ENCODE results near the gene SGPL1.
"Not testable (repeated sequence)": the region's sequence is repeated elsewhere in the genome, so short reads cannot be mapped to it uniquely, and the experiment has no call there.

The SGPL1 gene

DNA sequence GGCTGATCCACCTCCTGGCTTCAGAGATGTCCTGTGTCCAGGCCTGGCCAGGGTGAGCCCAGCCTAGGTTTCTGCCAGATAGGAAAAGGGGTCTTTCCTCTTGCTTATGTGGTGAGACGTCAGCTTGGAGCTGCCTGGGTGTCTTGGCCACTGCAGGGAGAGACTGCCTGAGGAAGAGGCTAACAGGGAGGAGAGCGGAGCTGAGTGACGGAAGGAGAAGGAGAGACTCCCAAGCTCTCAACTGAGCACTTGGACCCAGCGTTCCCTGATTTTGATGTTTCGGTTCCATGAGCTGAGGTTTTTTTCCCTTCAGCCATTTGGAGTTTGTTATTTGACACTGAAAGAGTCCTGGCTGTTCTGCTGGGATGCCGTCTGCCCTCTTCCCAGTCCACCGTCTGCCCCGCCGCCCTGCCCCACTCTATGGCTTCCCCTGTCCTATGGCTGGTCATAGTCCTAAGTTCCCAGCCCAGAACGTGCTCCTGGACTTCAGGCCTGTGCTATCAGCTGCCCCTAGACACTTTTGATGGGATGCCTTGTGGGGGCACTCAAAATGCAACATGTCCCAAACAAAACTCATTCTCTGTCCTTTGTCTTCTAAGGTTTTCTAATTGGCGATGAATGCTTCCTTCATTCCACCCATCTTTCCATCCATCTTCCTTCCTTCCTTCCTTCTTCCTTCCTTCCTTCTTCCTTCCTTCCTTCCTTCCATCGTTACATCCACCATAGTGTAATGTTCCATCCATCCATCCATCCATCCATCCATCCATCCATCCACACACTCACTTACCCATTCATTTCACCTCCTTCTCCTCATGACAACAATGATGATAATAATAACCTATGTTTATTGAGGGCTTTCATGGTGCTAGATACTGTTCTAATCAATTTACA is 92.9 kb downstream of the SGPL1 start:
- DNase-seq, result no peak

DNA sequence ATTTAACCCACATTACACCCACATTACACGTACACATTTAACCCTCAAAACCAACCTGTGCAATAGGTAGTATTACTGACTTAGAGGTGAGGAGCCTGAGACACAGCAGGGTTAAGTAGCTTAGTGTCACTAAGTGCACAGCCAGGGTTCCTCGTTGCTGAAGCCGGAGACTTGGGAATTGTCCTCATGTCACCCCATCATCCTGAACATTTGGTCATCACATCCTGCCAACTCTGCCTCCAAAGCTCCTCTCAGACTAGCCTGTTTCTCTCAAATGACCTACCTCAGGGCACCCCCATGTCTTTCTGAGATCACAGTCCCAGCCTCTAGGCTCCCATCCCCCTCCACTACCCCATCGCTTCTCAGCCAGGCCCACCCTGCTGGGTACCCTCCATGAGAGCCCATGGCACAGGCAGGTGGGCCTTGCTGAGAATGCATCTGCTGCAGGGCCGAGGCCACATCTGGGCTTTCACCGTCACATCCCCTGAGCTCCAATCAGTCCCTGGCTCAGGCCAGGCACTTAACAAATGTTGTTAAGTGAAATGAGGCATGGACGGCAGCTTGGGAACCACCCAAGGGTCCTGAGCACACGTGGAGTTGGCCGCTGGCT is 93.7 kb downstream of the SGPL1 start:
- DNase-seq, result no peak

DNA sequence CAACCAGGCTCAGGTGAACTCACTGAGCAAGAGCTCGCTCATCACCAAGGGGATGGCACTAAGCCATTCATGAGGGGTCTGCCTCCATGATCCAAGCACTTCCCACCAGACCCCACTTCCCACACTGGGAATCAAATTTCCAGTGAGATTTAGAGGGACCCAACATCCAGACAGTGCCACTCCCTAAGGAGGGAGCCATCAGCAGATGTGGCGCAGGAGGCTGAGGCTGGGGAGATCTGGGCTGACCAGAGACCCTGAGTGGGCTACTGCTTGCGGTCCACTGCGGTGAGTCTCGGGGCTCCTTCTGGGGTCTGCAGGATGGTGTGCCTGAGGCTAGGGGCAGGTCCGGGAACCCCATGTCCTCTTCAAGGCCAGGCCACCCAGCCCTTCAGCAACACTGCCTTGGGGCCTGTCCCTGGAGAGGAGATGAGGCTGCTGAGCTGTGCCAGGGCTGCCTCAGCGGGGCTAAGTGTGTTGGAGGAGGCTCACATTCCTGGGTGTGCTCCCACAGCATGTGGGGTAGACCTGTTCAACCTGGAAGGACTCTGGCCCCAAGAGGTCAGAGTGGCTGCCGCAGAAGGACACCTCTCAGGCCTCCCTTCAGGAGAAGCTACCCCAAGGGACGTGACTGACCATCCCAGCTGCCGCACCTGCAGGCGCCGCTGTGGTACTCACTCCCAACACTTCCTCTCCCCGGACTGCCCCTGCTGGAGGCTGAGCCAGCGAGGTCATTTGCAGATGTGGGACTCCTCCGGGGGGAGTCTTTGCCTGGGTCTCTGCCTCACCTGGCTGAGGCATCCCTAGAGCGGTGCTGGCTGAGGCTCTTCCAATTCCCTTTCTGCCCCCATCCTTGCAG is 95.0 kb downstream of the SGPL1 start:
- DNase-seq, result no peak

DNA sequence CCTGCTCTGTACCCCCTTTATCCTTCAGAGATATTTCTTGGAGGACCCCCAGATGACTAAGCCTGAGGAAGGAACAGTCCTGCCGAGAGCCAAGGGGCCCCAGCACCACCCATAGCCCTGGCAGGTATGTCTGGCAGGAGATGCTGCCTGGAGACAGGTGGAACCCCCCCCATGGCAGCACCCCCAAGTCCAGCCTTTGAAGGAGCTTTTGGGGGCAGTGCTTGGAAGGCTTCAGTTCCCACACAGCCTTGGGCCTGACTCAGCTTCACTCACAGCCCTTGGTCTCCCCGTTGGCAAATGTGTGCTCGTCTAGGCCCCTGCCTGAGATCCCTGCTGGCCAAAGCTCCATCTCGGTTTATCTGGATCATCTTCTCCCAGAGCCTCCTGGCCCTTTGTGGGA is 95.6 kb downstream of the SGPL1 start:
- no peak for DNase-seq

DNA sequence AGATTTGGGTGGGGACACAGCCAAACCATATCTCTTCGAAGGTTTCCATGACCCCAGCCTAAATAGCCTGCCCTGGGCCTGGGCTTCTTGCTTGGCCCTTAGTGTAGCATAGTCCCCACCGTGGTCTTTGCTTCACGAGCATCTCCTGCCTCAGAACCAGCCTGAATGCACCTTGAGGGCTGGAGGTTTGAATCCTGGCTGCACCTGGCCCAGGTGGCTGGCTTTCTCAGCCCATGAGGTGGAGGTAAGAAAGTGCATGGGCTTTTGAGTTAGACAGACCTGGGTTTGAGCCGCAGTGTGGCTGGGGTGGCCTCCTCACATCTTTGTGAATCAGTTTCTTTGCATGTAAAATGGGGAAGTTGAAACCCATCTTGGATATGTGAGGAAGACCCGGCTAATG is 96.8 kb downstream of the SGPL1 start:
- DNase-seq, result no peak

DNA sequence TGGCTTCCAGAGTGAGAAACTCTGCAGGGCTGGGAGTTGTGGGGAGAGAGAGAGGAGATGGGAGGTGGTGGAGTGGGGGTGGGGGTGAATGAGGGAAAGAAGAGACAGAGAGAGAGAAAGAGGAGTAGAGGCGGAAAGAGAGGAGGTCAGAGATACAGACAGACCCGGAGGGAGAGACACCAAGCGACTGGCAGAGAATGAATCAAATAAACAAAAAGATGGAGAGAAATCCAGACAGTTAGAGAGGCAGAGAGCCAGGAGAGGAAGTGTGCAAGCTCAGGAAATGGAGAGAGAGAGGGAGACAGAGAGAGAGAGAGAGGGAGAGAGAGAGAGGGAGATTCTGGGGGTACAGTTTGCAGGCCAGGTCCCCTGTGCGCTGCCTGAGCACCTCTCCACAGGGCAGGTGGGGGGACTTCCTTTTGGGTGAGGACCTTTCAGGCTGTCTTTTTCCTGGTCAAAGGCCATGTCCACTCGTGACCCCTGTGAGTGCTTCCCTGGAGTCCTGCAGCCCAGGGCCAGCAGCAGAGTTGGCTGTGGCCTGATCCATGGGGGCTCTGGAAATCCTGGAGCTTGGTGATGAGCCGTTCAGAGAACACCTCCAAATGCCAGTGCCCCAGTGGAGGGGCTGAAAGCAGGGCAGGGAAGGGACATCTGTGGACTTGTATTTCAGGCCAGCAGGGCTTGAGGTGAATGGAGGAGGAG is 97.6 kb downstream of the SGPL1 start:
- no peak for DNase-seq

DNA sequence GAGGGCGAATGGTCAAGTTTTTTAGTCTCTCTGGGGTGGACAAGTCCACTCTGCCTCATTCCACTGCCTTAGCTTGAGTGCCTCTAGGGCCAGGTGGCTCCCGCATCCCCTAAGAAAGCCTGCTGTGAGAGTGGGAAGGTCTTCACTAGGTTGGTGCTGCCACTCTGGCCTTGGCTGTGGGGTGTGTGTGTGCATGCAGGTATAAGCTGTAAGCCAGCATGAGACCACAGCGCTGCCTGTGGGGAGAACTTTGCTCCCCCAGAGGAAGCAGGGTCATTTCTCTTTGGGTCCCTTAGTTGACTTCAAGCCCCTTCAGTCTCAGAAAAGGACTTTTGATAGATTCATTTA is 98.1 kb downstream of the SGPL1 start:
- DNase-seq, result no peak

DNA sequence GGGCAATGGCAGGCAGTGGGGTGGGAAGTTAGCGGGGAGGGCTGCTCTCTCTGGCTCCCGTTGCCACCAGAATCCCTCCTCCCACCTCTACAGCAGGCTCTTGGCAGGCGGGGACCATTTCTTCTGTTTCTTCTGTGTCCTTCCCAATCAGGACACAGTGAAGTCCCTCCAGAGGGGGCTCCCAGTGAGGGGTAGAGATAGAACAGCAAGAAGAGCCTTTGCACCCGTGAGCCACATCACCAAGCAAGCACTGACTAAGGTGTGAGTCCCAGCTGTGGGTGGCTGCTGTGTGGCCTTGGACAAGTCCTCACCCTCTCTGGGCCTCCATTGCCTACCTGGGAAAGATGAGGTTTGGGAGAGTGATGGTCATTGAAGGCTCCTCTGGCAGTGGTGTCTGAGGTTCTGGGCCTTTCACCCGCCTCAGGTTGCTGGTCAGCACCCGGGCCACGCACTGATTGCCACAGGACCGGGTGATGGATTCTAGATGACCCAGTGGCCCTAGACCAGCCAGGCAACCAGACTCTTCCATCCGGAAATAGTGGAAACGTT is 98.6 kb downstream of the SGPL1 start:
- no peak for DNase-seq

DNA sequence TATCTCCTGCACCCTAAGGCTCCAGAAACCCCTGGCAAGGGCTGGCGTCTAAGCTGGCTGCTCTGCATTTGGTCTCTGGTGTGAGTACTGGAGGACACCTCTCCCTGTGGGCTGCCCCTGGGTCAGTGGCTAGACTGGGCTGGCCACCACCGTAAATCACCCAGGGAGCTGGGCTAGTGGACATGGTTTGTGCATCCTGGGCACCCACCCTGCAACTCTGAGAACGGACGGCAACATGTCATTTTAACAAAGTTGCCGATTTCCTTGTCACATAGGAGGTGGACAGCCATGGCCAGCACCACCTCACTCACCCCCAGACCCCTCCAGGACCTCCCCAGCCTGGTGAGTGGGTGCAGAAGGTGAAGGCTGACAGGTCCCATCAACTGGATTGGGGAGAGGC is 99.5 kb downstream of the SGPL1 start:
- DNase-seq, result no peak

DNA sequence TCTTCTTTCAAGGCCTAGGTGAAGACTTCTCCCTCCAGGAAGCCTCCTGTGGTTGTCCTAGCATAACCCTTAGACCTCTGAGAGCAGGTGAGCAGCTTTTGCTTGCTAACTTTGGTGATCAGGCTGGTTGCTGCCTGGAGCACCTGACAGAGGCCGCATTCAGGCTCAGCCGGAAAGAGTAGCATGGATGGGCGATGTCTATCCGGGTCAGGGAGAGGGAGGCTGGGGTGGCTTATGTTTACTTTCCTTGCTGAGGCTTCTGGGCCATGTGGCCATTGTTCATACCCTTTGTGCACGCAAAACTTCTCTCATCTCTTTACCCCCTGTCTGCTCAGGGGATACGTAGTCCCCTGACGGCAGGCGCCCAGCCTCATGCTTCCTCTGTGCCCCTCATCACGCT is 100.1 kb downstream of the SGPL1 start:
- no peak for DNase-seq

DNA sequence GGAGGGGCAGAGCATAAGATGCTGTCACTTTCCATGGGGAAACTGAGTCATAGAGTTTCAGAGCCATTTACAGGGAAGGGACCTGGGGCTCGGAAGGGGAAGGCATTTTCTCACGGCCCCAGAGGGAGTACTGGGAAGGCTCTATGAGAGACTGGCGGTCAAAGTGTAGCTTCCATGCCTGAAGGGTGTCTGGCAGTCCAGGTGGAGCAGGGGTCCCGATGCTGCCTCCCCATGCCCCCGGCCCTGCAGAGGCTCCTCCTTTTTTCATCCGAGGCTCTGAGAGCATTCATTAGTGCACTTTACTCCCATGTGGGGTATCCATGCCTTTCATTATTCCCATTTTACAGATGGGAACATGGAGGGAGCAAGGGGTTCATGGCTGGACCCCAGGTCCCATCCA is 100.5 kb downstream of the SGPL1 start:
- DNase-seq, result no peak

DNA sequence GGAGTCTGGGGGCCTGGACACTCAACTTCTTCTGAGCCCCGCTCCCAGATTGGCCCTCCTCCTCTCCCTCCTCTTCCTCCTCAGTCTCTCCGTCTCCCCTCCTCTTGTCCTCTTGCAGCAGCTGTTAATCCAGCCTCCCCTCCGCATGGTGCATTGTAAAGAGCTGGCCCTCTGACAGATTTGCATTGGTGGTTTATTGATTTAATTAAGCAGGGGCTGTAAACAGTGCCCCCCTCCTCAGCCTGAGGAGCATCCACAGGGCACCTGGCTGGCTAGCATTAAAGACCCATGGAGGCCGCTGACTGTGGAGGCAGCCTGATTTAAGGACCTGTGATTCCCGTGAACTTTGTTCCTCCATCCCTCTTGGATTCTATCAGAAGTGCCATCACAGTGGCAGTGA is 101.5 kb downstream of the SGPL1 start:
- DNase-seq, result no peak

DNA sequence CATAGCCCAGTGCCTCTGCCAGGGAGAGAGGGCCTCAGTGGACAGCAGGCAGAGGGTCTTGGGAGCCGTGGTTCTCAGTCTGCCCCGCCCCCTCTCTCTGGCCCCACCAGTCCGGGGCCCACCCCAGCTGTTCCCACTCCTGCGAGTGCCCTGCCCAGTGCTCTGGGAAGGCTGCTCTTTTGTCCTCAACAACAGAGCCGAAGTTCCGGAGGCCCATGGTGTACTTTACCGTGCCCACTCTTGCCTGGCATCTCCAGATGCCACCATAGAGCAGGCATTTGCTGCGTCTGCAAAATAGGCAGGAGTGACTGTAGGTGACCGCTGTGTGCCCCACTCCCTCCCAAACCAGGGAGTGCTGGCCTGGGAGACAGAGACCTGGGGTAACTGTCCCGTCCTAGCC is 101.9 kb downstream of the SGPL1 start:
- DNase-seq, result no peak

DNA sequence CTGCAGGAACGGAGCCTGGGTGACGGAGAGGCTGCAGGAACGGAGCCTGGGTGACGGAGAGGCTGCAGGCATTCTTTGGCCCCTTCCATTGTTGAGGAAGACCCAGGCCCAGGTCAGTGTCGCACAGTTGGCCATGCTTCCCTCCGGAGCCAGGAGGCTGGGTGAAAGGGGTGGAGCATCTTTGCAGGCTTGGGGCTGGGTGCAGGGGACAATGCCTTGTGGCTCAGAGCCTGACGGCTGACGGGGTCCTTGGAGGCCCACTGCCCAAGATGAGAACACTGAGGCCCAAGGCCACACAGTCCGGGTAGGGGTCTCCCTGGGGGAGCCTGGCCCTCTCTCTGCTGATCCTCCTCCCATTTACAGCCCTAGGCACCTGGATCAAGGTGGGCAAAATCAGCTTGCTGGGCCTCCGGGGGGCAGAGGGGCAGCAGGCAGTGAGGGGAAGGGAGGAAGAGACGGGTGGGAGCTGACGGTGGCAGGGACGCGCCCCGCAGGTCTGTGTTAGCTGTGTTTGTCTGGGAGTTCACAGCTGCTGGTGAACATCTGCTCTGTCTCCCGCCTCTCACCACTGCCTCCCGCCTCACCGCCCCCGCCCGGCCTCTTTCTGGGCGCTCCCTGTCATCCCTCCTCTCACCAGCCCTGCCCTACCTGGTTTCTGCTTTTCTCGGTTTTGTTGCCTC is 103.2 kb downstream of the SGPL1 start:
- no peak for DNase-seq

DNA sequence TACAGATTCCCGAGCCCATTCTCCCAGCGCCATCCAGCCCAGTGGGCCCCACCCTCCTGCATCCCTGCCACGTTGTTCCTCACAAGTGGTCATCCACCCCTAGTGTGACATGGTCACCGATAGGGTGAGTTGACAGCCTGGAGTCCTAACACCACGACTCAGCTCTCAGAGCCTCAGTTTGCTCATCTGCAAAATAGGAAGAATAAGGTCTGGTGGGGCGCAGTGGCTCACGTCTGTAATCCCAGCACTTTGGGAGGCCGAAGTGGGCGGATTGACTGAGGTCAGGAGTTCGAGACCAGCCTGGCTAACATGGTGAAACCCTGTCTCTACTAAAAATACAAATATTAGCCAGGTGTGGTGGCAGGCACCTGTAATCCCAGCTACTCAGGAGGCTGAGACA is 104.2 kb downstream of the SGPL1 start:
- not testable (repeated sequence) for DNase-seq

DNA sequence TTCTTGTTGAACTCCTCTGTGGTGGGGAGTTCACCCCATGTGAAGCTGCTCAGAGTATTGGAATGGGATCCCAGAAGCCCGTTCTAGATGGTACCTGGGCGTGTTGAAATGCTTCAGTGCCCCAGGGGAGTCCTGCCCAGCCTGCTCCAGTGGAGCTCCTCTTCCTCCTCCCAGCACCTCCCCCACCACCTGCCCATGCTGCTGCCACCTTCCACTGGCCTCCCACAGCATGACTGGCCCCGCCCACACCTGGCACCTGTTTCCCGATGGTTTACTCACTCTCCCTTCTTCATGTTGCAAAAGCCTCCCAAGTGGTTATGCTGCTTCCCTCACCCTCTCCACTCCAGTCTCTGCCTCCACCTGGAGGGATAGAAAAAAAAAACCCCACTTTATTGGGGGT is 104.8 kb downstream of the SGPL1 start:
- no peak for DNase-seq

DNA sequence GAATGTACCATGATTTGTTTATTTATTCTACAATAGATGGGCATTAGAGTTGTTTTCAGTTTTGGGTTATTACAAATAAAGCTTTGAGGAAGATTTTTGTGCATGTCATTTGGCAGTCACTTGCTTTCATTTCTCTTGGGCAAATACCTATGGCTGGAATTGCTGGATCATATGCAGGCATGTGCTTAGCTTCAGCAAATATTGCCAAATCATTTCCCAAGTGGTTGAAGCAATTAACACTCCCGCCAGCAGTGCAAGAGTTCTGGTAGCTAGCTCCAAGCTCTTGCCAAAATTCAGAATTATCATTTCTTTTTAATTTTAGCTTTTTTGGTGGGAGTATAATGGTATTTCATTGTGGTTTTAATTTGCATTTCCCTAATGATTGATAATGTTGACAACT is 105.5 kb downstream of the SGPL1 start:
- DNase-seq, result no peak

DNA sequence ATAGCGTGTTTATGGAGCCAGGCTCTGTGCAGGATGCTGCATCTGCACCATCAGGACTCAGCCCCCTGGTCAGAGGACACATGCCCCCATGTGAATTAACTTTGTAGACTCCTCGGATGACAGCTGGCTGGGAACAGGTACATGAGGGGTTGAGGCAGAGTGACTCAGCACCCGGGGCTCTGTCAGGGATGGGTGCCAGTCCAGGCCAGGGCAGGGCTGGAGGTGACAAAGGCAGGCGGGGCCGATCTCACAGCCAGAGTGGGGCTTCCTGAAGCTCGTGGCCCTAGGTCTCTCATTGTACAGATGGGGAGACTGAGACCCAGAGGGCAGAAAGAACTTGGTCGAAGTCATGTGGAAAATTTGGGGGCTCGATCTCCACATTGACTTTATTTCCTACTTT is 107.9 kb downstream of the SGPL1 start:
- DNase-seq, result no peak

DNA sequence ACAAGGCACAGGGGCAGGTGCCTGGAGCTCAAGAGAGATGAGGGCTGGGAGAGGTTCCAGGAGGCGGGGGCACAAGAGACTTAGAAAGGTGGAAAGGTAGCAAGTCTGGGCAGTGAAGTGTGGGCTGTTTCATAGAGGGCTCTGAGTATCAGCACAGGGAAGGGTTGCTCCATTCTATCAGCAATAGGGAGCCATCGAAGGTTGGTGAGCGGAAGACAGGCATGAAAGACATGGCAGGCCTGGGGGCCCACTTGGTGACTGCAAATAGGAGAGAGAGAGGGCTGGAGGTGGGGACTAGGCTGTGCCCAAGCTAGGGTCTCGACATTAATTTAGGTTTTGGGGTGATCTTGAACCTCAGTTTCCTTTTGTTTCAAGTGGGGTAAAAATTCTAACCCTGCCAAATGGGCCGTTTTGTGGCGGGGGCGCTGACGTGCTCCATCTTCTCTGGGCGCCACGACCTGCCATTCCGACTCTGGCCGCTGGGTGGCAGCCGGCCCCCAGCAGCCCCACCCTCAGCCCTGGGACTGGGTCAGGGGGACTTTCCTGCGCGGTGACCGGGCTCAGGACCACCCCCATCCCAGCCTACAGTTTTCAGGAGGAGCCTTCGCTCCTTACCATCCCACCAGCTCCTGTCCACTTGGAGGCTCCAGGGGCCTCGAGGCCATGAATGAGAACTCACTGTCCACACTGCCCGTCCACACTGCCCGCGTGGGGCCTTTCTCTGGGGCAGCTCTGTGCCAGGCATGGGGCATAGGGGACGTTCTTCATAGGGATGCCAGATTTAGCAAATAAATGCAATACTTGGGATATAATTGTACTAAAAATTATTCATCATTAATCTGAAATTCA is 109.9 kb downstream of the SGPL1 start:
- DNase-seq, result peak; percentile 70 to 73

DNA sequence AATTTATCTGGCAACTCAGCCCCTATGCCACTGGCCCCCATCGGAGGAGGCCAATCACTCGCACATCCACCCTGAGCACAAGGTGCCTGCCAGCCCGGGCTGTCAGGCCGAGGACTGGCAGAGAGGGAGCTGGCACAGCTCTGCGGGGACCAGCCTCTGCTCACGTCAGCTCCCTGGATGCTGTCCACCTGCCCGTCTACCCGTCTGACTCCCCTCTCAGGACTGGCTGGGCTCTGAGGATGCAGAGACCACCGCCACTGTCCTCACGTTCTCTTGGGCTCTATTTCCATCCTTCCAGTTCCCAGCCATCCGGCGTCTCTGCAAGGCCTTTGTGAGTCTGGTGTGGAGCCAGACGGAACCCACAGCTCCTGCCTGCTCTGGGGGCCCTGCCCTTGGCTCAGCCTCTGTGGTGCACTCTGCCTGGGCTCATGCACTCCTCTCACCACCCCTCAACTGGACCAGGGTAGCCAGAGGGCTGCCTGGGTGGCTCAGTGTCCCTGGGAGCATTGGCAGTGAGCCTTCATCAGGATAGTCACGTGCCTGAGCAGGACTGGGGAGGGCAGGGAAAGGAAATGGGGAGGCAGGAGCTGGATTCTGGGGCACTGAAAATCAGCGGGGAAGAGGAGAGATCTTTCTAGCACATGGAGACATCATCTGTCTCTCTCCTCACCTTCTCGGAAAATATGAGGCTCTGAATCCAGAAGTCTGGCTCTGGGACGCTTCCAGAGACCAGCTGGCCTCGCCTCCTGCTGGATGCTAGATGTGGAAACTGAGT is 110.7 kb downstream of the SGPL1 start:
- no peak for DNase-seq

Data from stimulated activated CD4-positive, alpha-beta T cell treated with anti-CD3 and anti-CD28 coated beads, Interleukin-2, amount 100 ng/mL, for 24 hours (primary cell).